Transverse colon (tissue), 4 donors: ENCODE measurements around the gene TPPP2. TPM values are rescaled to one million over a fixed set of nuclear protein-coding genes. Genes with fewer than 3 reads are reported as not detected.
"Not testable (repeated sequence)": the region's sequence is repeated elsewhere in the genome, so short reads cannot be mapped to it uniquely, and the experiment has no call there.

Experiments
- DNase-seq: peaks from one replicate; pipeline ENCODE4 v3.0.0-alpha.2; 2019
- H3K27ac ChIP-seq, 4 donors: fragments of 200-600 bp; sonication (generic); 2 replicates each; pipeline ENCODE4 v1.5.1; 2016 to 2018; ENCODE audit warnings: inconsistent platforms in 4 of 4
- H3K27me3 ChIP-seq: fragments of 200-600 bp; sonication (generic); 2 replicates; pipeline ENCODE4 v1.5.1; 2017; ENCODE audit warnings: inconsistent platforms
- H3K36me3 ChIP-seq, 4 donors: fragments of 200-600 bp; sonication (generic); 2 replicates each; pipeline ENCODE4 v1.5.1; 2017 to 2019; ENCODE audit warnings: inconsistent platforms in 4 of 4
- H3K4me1 ChIP-seq, 4 donors: fragments of 200-600 bp; sonication (generic); 2 replicates each; pipeline ENCODE4 v1.5.1; 2017 to 2020; ENCODE audit warnings: inconsistent platforms in 4 of 4
- H3K4me3 ChIP-seq, 4 donors: fragments of 200-600 bp; sonication (generic); 1 replicate in 1 of 4; 2 replicates in 3 of 4; pipeline versions ENCODE4 v1.5.1 to v1.6.1; 2017 to 2019; ENCODE audit warnings: inconsistent platforms in 4 of 4
- H3K9me3 ChIP-seq, 2 donors: fragments of 200-600 bp; sonication (generic); 2 replicates each; pipeline ENCODE4 v1.5.1; 2017 to 2019; ENCODE audit warnings: inconsistent platforms in 2 of 2
- EP300 ChIP-seq: sonication (generic); formaldehyde crosslinking; IDR thresholded peaks from one replicate; pipeline ENCODE4 v1.6.1; 2017; ENCODE audit warnings: antibody characterized with exemption, low read depth
- POLR2A ChIP-seq: fragments of 450-650 bp; IDR thresholded peaks from one replicate; pipeline ENCODE4 v1.6.1; 2016; ENCODE audit warnings: antibody characterized with exemption, mild to moderate bottlenecking, moderate library complexity
- POLR2AphosphoS5 ChIP-seq, 3 donors: sonication (generic); formaldehyde crosslinking; IDR thresholded peaks; one replicate each; pipeline ENCODE4 v1.6.1; 2016; ENCODE audit warnings: antibody characterized with exemption in 3 of 3
- WGBS, 2 donors: methylation state at CpG; one replicate each; pipeline ENCODE4 v1.1.5; 2018; ENCODE audit warnings: low coverage in 1 of 2; 5-methylcytosine and 5-hydroxymethylcytosine counted together
- in situ Hi-C, 4 donors: fragments of 200-750 bp; cut with MboI; loops; one replicate each; pipeline versions ENCODE4 v1.15.0 to v1.15.1; 2017; ENCODE audit warnings: low sequenced_read_pairs in 3 of 4, low pct_ligation_motif_present in 1 of 4, low pct_unique_long_range_greater_than_20kb in 1 of 4
- intact Hi-C: fragments of 100-400 bp; cut with DNase I; formaldehyde crosslinking; loops from one replicate; pipeline ENCODE4 v1.15.1; 2023; ENCODE audit warnings: low total_unique reads
- total RNA-seq, 4 donors: library from RNA; depleted of rRNA; stranded (reverse); fragments of >200 nt; gene quantifications; one replicate each; pipeline ENCODE4 v1.1.0, GENCODE V29; 2016
- TF ChIP-seq, protein P1 (sequence below), 5 experiments: fragments of 200-600 bp in 3 of 5; fragments of 450-650 bp in 2 of 5; sonication (generic) in 3 of 5; IDR thresholded peaks; 1 replicate in 2 of 5; 2 replicates in 3 of 5; pipeline ENCODE4 v1.5.1; 2016 to 2017; ENCODE audit warnings: antibody characterized with exemption in 5 of 5, inconsistent platforms in 3 of 5, mild to moderate bottlenecking in 2 of 5, moderate library complexity in 1 of 5

Gene TPPP2
- total RNA-seq, 4 donors from 2014 or later, result not detected

GRCh38 chr14:20998674-20999366, 31.2 kb upstream of the TPPP2 start, which contains the start of gene SLC39A2:
Gene SLC39A2, plus strand, starts transcription at chr14:20999293. Its CDS starts 154 bp downstream, at chr14:20999447.
- intact Hi-C loops, result no loop called here
- H3K27me3 ChIP-seq, result no peaks in the 10 kb centered on the region
- no peaks in the 10 kb centered on the region for H3K9me3 ChIP-seq
- peak; percentile 82 for DNase-seq
- peaks cover 0 to 45% (median 28%) of the 10 kb centered on the region in 4 donors for H3K4me1 ChIP-seq
- H3K27ac ChIP-seq, result peak within 1 kb of the TSS; percentile 32 to 73 (median 63)
- peaks cover 0 to 28% (median 12%) of the 10 kb centered on the region in 4 donors for H3K36me3 ChIP-seq
- peak within 1 kb of the TSS in 1 of 4 donors; percentile 8 for H3K4me3 ChIP-seq
- WGBS, 2 donors, result 28 to 40% methylated on average over 3 to 6 of the region's 6 CpGs
- peak; percentile 39 to 62 (median 48) for TF ChIP-seq POLR2AphosphoS5 (IDR thresholded peaks at IDR 0.05)
- TF ChIP-seq EP300, result no peak
- TF ChIP-seq, protein P1, sequence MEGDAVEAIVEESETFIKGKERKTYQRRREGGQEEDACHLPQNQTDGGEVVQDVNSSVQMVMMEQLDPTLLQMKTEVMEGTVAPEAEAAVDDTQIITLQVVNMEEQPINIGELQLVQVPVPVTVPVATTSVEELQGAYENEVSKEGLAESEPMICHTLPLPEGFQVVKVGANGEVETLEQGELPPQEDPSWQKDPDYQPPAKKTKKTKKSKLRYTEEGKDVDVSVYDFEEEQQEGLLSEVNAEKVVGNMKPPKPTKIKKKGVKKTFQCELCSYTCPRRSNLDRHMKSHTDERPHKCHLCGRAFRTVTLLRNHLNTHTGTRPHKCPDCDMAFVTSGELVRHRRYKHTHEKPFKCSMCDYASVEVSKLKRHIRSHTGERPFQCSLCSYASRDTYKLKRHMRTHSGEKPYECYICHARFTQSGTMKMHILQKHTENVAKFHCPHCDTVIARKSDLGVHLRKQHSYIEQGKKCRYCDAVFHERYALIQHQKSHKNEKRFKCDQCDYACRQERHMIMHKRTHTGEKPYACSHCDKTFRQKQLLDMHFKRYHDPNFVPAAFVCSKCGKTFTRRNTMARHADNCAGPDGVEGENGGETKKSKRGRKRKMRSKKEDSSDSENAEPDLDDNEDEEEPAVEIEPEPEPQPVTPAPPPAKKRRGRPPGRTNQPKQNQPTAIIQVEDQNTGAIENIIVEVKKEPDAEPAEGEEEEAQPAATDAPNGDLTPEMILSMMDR (IDR thresholded peaks at IDR 0.05), result no peak
- peak; percentile 38 for TF ChIP-seq POLR2A
- in situ Hi-C loops, result loop anchor here in 1 of 4 donors (25.0 kb wide), 1 partner anchor 312 kb away; the partner anchor contains the start of genes ANG and RNASE4

- H3K36me3 ChIP-seq, result peaks cover 0 to 21% (median 9%) of the 10 kb centered on the region in 4 donors
- H3K27me3 ChIP-seq, result no peaks in the 10 kb centered on the region
- H3K4me3 ChIP-seq, result no peak overlapping the region
- in situ Hi-C loops (loop anchor here in 1 of 4 donors (25.0 kb wide), 1 partner anchor 312 kb away; the partner anchor contains the start of genes ANG and RNASE4), intact Hi-C loops (no loop called here)
- no peak for DNase-seq
- H3K9me3 ChIP-seq, result no peaks in the 10 kb centered on the region
- H3K4me1 ChIP-seq, result peaks cover 0 to 45% (median 28%) of the 10 kb centered on the region in 4 donors
- H3K27ac ChIP-seq, result peak overlapping the region; percentile 3 to 73 (median 49)
- WGBS, 2 donors, result 35 to 83% methylated on average over 1 to 4 of the region's 4 CpGs
- TF ChIP-seq EP300, result no peak
- no peak for TF ChIP-seq POLR2AphosphoS5 (IDR thresholded peaks at IDR 0.05)
- no peak for TF ChIP-seq POLR2A
- TF ChIP-seq, protein P1 (IDR thresholded peaks at IDR 0.05), result no peak
Measured at GRCh38 chr14:20999591-20999990, 30.4 kb upstream of the TPPP2 start.

DNA sequence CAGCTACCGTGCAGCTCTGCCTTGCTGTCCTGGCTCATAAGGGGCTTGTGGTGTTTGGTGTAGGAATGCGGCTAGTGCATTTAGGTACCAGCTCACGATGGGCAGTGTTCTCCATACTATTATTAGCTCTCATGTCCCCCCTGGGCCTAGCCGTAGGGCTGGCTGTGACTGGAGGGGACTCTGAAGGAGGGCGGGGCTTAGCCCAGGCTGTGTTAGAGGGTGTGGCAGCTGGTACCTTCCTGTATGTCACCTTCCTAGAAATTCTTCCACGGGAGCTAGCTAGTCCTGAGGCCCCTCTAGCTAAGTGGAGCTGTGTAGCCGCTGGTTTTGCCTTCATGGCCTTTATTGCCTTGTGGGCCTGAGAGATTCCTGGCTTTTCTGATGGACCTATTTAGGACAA, 28.8 kb upstream of the TPPP2 start:
- Histone ChIP-seq H3K36me3 (peaks cover 0 to 6% (median 2%) of the 10 kb centered on the region in 4 donors), H3K9me3 (no peaks in the 10 kb centered on the region), H3K4me1 (peaks cover 0 to 45% (median 25%) of the 10 kb centered on the region in 4 donors), H3K4me3 (no peak overlapping the region), H3K27ac (peak overlapping the region in 2 of 4 donors; percentile 55 to 75), H3K27me3 (no peaks in the 10 kb centered on the region)
- in situ Hi-C loops (no loop called here), intact Hi-C loops (no loop called here)
- TF ChIP-seq, protein P1 (IDR thresholded peaks at IDR 0.05), result no peak
- TF ChIP-seq EP300 (no peak), POLR2AphosphoS5 (IDR thresholded peaks at IDR 0.05) (no peak), POLR2A (no peak)
- DNase-seq, result peak; percentile 62
- WGBS, 2 donors, result 59 to 92% methylated on average over 2 to 7 of the region's 7 CpGs

GRCh38 chr14:21003788-21004346, 26.1 kb upstream of the TPPP2 start:
- H3K4me3 ChIP-seq, result no peak overlapping the region
- no peak for DNase-seq
- H3K9me3 ChIP-seq, result no peaks in the 10 kb centered on the region
- H3K27ac ChIP-seq, result peak overlapping the region; percentile 44 to 75 (median 58)
- peaks cover 0 to 43% (median 28%) of the 10 kb centered on the region in 4 donors for H3K4me1 ChIP-seq
- intact Hi-C loops, result no loop called here
- TF ChIP-seq POLR2AphosphoS5 (IDR thresholded peaks at IDR 0.05), result no peak
- no peak for TF ChIP-seq EP300
- TF ChIP-seq, protein P1 (IDR thresholded peaks at IDR 0.05), result no peak
- in situ Hi-C loops, result no loop called here
- 57 to 66% methylated on average over 6 to 13 of the region's 14 CpGs for WGBS, 2 donors
- H3K36me3 ChIP-seq, result no peaks in the 10 kb centered on the region
- H3K27me3 ChIP-seq, result no peaks in the 10 kb centered on the region

DNA sequence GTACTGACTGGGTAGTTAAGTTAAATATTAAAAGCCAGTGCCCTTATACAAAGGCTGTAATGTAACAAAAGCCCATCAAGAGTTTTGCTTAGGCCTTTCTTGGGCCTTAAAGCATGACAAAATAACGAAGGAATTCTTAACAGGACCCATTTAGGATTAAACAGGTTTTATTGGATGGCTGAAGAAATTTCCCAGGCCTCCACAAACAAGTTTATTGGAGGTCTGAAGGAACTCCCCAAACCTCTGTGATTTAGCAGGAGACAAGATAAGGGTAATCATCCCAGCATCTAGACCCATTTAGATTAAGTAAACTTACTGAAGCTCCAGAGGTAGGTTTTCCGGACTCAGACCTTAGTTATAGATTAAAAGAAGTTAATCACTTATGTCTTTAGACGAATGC, 20.3 kb upstream of the TPPP2 start:
- intact Hi-C loops, result loop anchor here (5.0 kb wide), 1 partner anchor 98 kb away; no protein-coding TSS in a partner anchor
- H3K9me3 ChIP-seq, H3K4me3 ChIP-seq, H3K36me3 ChIP-seq, H3K27me3 ChIP-seq, DNase-seq: not testable (repeated sequence)
- 20 to 35% methylated on average over 2 to 3 of the region's 3 CpGs for WGBS, 2 donors
- Histone ChIP-seq H3K4me1 (peaks cover 0 to 34% (median 14%) of the 10 kb centered on the region in 4 donors), H3K27ac (peak overlapping the region; percentile 18 to 59 (median 41))
- in situ Hi-C loops, result loop anchor here in 2 of 4 donors (10.0 kb wide), 1 partner anchor 75 kb away; no protein-coding TSS in a partner anchor
